Measurements from ENCODE around the gene TRAM2. TPM values are rescaled to one million over a fixed set of nuclear protein-coding genes. Genes with fewer than 3 reads are reported as not detected.
A peak's percentile ranks its signal among the peaks of the same experiment; 100 is the strongest.

Gene TRAM2
- polyA plus RNA-seq (2013, experiment 1 of 2; ENCODE audit: insufficient read length), result 143 TPM
- polyA plus RNA-seq (2013, experiment 2 of 2; ENCODE audit: insufficient read length), result 135 TPM

DNA sequence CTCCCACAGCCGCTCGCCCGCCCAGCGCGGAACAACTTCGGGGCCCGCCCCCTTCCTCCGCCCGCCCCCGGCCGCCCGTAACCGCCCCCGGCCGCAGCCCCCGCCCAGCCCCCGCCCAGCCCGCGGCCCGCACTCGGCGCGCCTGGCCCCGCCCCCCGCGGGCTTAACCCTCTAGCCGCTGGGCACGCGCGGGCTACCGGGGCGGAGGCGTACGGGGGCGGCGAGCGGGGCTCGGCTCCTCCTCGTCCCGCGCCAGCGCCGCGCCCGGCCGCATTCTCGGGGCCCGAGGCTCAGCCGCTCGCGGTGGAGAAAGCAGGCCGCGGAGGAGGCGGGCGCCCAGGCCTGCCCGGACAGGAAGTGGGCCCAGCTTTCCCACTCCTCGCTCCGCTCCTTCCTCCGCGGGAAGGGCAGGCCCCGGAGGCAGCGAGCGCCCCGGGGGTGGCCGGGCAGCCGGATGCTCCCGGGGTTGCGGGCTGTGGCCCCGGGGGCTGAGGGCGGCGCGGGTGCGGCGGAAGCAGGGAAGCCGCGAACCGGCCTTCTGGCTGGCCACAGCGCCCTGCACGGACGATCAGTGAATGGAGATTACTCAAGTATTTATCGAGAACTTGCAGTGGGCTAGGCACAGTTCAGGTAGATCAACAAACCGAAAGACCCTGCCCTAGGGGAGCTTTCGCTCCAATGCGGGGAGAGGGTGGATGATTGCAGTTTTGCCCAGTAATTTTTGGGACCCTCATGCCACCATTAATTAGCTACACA is at the start of gene TRAM2:
TSS of gene TRAM2 (minus strand) at position 39 of the 756 bp plus-strand sequence. CDS start 145 bp downstream, outside the sequence.
- peak; percentile 90 for DNase-seq

DNA sequence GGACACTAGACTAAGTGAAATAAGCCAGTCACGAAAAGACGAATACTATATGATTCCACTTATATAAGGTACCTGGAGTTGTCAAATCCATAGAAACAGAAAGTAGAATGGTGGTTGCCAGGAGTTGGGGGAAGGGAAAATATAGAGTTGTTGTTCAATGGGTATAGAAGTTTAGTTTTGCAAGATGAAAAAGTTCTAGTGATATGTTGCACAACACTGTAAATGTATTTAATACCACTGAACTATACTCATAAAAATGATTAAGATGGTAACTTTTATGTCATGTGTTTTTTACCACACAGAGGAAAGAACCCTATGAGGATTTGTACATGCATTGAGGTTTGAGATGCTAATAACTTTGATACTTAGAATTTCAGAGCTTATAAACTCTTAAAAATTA is 46.0 kb upstream of the TRAM2 start:
- DNase-seq, result no peak

DNA sequence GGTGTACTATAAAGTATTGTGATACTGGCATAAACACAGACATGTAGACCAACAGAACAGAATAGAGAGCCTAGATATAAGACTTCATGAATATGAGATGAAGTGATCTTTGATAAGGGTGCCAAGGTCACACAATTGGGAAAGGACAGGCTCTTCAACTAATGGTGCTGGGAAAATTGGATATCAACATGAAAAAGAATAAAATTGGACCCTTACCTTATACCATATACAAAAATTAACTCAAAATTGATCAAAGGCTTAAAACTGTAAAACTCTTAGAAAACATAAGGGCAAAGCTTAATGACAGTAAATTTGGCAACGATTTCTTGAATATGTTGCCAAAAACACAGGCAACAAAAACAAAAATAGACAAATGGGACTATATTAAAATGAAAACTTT is 44.8 kb upstream of the TRAM2 start:
- no peak for DNase-seq

DNA sequence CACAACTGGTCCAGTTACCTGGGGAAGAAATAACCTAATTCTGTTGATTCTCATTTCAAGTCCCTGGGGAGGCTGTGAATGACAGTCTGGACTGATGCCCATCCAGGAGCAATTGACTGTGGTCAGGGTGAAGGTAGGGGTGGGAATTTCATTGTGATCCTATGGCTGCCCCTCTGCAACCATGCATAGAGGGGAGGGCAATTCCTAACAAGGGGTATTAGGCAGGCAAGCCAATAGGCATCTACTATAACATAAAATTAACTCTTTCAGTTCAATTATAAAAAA is 44.0 kb upstream of the TRAM2 start:
- no peak for DNase-seq

DNA sequence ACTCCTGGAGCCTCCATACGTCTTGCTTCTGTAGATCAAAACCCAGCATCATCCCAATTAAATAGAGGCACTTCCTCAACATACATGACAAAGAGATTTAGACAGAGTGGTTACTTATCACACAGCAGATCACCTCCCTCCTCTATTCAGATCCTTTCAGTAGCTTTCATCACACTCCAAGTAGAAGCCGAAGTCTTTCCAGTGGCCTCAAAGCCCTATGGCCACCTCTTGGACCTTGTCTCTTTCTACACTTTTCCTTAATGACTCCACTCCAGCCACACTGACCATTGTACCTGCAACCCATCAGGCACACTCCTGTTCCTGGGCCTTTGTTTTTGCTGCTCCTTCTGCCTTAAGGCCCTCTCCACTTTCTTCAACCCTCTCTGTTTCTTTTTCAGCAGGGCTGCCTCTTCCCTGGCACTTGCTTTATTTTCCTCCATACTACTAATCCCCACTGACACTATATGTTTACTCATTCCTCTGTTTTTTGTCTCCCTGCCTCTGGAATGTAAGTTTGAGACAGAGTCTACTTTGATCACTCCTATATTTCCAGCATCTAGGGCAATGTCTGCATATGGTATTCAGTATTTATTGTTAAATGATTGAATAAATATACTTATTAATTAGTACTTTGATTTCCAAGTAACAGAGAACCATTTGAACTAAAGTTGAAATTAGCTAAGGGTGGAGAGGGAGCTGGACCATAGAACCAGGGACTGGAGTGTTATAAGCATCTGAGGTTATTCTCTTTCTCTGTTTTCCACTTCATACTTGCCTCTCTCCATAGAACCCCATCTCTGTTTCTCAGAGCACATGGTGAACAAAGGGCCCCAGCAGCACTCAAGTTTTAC is 43.4 kb upstream of the TRAM2 start:
- DNase-seq, result no peak

- DNase-seq, result no peak
These were observed 40.2 kb upstream of the TRAM2 start for GRCh38 chr6:52617087-52617486.

GRCh38 chr6:52616059-52616690 is 39.3 kb upstream of the TRAM2 start:
- peak; percentile 61 for DNase-seq

DNA sequence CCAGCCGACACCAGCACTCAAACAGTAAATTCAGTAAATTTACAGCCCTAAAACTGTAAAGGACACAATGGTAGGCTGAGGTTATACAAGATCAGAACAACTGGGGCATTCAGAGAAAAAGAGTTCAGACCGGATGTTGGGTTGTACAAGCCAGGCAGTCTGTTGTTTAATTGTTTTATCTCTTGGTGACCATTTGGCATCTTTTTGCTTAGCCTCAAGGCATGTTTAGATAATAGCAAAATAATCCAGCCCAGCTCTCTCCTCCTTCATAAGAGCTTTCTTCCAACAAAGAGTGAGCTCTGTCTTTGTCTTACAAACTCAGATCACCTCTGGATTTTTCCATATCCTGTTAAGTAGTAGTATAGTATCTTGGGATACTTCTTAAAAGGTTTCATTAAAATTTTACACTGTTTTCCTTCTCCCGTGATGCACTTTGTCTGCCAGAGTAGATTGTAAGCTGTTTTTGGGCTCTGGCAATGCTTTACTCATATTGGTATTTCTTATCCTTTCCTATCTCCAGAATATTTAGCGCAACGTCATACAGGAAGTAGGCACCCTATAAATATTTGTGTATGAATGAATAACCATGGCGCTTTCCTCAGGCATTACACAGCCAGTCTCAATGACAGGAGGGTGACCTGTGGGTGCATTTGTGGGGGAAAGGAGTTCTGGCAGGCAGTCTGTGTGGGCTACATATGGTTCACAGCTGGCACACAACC is 35.6 kb upstream of the TRAM2 start:
- DNase-seq, result no peak

DNA sequence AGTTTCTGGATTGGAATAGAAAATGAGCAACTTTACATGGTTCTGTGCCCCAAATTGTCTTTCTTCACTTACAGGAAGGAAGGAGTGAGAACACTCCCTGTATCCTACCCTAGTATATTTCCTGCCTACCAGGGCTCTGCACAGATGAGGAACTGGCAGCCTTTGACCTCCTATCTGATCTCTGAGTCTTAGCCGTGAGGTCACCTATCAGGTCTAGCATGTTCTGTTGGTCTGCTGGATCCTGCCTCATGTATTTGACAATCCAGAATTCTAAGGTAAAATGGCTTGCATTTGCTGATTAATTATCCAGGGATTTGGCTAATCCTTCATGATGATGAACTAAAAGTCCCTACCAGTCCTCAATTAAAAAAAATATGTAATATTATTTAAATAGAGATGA is 35.0 kb upstream of the TRAM2 start:
- no peak for DNase-seq

GRCh38 chr6:52610745-52611355 is 34.0 kb upstream of the TRAM2 start:
- peak; percentile 68 for DNase-seq

GRCh38 chr6:52610011-52610410 is 33.2 kb upstream of the TRAM2 start:
- DNase-seq, result no peak

- DNase-seq, result no peak
These were observed 28.8 kb upstream of the TRAM2 start for GRCh38 chr6:52605610-52606185.

DNA sequence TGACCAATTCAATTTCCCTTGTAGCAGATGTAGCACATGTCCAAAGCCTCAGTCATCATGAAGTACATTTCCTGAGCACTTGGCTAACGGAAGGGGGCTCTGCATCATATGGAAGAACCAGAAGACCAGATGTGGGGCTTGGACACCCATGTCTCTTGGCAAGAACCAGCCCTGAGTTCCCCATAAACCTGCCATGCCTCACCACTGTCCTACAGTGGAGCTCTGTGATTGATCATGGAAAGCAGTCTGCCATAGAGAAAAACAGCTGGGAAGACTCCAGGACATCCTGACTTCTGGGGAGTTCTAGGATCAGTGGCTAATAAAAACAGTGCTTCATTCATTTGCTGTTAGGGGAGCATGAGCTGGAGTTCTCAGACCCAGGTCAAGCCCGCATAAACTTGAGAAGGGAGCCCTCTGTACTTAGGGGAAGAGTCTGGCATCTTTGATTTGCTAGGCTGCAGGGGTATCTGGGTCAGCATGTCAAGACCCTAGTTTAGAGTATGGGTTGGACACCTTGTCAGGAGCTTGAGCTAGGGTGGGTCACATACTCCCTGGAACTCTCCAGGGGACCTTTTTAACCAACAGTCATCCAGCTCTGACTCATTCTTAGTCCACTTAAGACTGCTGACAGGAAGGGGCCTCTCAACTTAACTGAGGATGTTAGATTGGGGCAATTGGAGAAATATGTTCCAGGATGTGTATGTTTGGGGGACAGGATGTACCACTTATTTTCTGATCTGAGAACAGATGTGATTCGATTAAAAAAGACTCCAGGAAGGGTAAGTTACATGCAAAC is 26.3 kb upstream of the TRAM2 start:
- DNase-seq, result peak; percentile 78

- DNase-seq, result no peak
These were observed 21.9 kb upstream of the TRAM2 start for GRCh38 chr6:52598824-52599190.

DNA sequence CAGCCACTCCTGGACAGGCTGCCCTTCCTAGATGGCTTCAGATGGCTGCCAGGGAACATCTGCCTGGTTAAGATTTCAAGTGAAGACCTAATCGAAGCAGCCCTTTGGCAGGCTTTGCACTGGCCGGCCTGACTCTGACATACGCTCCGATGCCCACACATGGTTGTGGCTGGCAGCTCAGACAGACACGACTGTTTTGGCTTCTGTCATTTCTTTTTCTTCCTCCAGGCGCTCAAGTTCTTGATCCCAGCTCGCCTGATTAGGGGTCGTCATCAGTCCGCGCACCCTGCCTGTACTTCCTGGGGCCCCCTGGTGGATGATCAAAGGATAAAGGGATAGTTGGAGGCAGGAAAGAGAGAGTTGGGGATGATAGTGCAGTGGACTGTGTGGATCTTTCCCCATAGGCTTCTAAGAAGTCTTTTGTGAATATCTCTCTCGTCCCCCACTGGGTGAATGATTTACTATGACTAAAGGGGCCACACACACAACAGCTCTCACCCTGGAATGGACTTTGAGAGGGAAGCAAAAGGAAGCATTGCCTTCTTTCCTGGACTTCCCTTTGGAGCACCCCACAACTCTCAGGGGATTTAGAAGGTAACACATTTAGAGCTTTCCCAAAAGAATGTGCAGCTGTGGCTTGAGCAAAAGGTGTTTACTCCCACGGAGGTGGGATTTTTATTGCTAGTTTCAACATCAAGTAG is 21.4 kb upstream of the TRAM2 start:
- peak; percentile 87 for DNase-seq

DNA sequence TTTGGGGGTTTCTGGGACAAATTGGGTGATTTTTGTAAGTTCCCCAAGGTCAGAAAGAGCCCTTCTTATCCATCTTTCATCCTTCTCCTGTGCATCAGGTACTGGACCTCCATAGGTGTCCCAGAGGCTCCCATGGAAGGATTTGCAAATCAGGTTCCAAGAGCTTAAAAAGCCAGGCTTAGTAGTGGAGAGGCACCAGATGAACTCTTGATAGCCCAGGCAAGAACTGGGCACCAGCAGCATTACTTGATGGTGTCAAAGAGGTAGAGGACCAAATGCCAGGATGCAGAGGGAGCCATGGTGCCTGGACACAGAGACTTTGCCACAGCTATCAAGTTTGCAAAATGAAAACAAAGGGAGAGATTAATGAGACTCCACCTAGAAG is 20.9 kb upstream of the TRAM2 start:
- DNase-seq, result no peak

GRCh38 chr6:52596371-52597028 is 19.6 kb upstream of the TRAM2 start:
- DNase-seq, result peak; percentile 73

DNA sequence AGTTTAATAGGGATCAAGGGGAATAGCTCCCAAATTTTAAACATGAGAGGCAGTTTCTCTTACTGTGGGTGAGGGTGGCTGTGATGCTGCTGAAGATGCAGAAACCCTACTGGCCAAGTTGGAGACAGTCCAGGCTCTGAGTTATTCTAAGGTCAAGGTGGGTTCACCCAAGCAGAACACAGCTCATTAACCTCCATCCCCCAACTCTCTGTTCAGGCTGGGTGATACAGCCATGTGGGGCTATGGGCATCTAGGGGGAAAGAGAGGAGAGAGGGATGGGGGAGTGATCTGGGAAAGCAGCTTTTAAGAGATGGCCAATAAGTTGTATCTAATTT is 18.9 kb upstream of the TRAM2 start:
- no peak for DNase-seq

DNA sequence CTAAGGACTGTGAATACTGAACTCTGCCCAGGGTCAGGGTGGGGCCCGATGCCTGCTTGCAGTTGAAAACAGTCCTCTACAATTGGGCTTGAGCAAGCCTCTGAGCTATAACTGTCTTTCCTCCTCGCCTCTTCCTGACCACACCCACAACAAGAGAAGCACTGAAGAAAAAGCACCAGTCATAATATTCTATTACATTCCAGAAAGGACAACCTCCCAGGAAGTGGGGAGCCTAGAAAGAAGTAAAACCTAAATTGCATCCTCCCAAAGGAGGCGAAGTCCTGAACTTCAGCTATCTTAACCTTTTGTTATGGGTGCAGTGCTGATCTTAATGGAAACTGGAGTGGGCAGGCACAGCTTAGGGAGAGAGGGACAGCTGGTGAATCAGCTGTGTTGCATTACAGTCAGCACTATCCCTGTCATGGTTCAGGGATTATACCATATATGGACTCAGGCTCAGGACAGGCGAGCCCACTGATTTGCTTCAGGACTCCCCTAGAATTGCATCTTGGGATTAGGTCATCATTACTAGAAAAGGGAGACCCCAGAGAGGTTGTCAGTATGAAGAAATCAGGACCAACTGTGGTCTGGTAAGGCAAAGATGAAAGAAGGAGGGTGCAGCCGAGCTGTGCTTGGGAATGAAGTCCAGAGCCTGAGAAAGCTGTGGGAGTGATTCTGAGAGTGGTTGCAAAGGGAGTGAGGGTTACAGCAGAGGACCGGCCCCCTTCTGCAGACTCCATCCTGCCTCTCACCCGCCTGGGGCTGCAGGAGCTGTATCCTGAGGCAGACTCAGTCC is 18.3 kb upstream of the TRAM2 start:
- peak; percentile 93 for DNase-seq

Data from fibroblast of skin of abdomen (primary cell).